ENCODE results near the gene KRT76. TPM values are rescaled to one million over a fixed set of nuclear protein-coding genes. Genes with fewer than 3 reads are reported as not detected.

The KRT76 gene
- total RNA-seq, 1 donor from 2014 or later: not detected

DNA sequence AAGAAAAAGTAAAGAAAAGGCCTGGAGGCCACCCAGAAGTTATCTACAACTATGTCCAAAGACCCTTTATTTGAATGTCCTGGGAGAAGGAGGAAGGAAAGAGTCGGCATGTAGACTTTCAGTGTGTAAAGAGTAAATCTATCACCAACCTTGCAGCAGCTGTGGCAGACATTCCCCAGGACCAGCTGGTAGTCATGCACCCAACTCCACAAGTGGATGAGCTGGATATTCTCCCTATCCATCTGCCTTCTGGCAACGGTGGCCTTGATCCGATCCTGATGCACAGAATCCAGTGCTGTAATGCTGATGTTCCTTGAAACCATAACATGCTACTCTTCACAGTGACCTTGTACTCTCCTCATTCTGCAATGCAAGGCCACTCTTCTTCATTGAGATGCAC is 27.3 kb downstream of the KRT76 start:
- Histone ChIP-seq H3K36me3 (no peaks in the 10 kb centered on the region), H3K9me3 (no peaks in the 10 kb centered on the region), H3K27ac (no peak overlapping the region), H3K4me1 (no peaks in the 10 kb centered on the region), H3K27me3 (no peaks in the 10 kb centered on the region), H3K4me3 (no peak overlapping the region)
- intact Hi-C loops (cut with DNase I): no loop called here
- TF ChIP-seq POLR2A (IDR thresholded peaks at IDR 0.05) (no peak), CTCF (IDR thresholded peaks at IDR 0.05) (no peak), POLR2AphosphoS5 (IDR thresholded peaks at IDR 0.05; ENCODE audit: insufficient read depth in 1 of 2, low read depth in 1 of 2) (no peak)
- no peak for DNase-seq (ENCODE audit: extremely low spot score in 2 of 2)

GRCh38 chr12:52748578-52748977 is 28.6 kb downstream of the KRT76 start:
- H3K9me3 ChIP-seq: no peaks in the 10 kb centered on the region
- intact Hi-C loops (cut with DNase I): no loop called here
- no peaks in the 10 kb centered on the region for H3K27me3 ChIP-seq
- no peak for TF ChIP-seq POLR2A (IDR thresholded peaks at IDR 0.05)
- TF ChIP-seq POLR2AphosphoS5 (IDR thresholded peaks at IDR 0.05; ENCODE audit: insufficient read depth in 1 of 2, low read depth in 1 of 2): no peak
- no peak for TF ChIP-seq CTCF (IDR thresholded peaks at IDR 0.05)
- H3K4me1 ChIP-seq: no peaks in the 10 kb centered on the region
- no peak for DNase-seq (ENCODE audit: extremely low spot score in 2 of 2)
- no peak overlapping the region for H3K27ac ChIP-seq
- no peaks in the 10 kb centered on the region for H3K36me3 ChIP-seq
- H3K4me3 ChIP-seq: no peak overlapping the region

- intact Hi-C loops (cut with DNase I): no loop called here
- Histone ChIP-seq H3K9me3 (no peaks in the 10 kb centered on the region), H3K27ac (no peak overlapping the region), H3K4me3 (no peak overlapping the region), H3K36me3 (no peaks in the 10 kb centered on the region), H3K27me3 (no peaks in the 10 kb centered on the region), H3K4me1 (no peaks in the 10 kb centered on the region)
- no peak for DNase-seq (ENCODE audit: extremely low spot score in 2 of 2)
- no peak for TF ChIP-seq POLR2A (IDR thresholded peaks at IDR 0.05)
- TF ChIP-seq POLR2AphosphoS5 (IDR thresholded peaks at IDR 0.05; ENCODE audit: insufficient read depth in 1 of 2, low read depth in 1 of 2): no peak
- TF ChIP-seq CTCF (IDR thresholded peaks at IDR 0.05): no peak
Observed at GRCh38 chr12:52745554-52745953, 31.6 kb downstream of the KRT76 start.

- H3K27ac ChIP-seq: no peak overlapping the region
- no peak for DNase-seq (ENCODE audit: extremely low spot score in 2 of 2)
- H3K36me3 ChIP-seq: no peaks in the 10 kb centered on the region
- H3K27me3 ChIP-seq: no peaks in the 10 kb centered on the region
- H3K4me1 ChIP-seq: no peaks in the 10 kb centered on the region
- TF ChIP-seq CTCF (IDR thresholded peaks at IDR 0.05) (no peak), POLR2AphosphoS5 (IDR thresholded peaks at IDR 0.05; ENCODE audit: insufficient read depth in 1 of 2, low read depth in 1 of 2) (no peak), POLR2A (IDR thresholded peaks at IDR 0.05) (no peak)
- no peaks in the 10 kb centered on the region for H3K9me3 ChIP-seq
- intact Hi-C loops (cut with DNase I): no loop called here
- no peak overlapping the region for H3K4me3 ChIP-seq
Observed at GRCh38 chr12:52744493-52745156, 32.5 kb downstream of the KRT76 start.

- no peaks in the 10 kb centered on the region for H3K27me3 ChIP-seq
- TF ChIP-seq POLR2A (IDR thresholded peaks at IDR 0.05) (no peak), CTCF (IDR thresholded peaks at IDR 0.05) (no peak), POLR2AphosphoS5 (IDR thresholded peaks at IDR 0.05; ENCODE audit: insufficient read depth in 1 of 2, low read depth in 1 of 2) (no peak)
- H3K36me3 ChIP-seq: no peaks in the 10 kb centered on the region
- no peaks in the 10 kb centered on the region for H3K4me1 ChIP-seq
- no peak overlapping the region for H3K27ac ChIP-seq
- H3K4me3 ChIP-seq: no peak overlapping the region
- no peak for DNase-seq (ENCODE audit: extremely low spot score in 2 of 2)
- intact Hi-C loops (cut with DNase I): no loop called here
- H3K9me3 ChIP-seq: no peaks in the 10 kb centered on the region
Observed at GRCh38 chr12:52742822-52743457, 34.2 kb downstream of the KRT76 start.
